Transverse colon (tissue), 4 donors: ENCODE measurements around the gene FSD1. TPM values are rescaled to one million over a fixed set of nuclear protein-coding genes. Genes with fewer than 3 reads are reported as not detected.

Source experiments
- DNase-seq: peaks from one replicate; pipeline ENCODE4 v3.0.0-alpha.2; 2019
- H3K27ac ChIP-seq, 4 donors: fragments of 200-600 bp; sonication (generic); 2 replicates each; pipeline ENCODE4 v1.5.1; 2016 to 2018; ENCODE audit warnings: inconsistent platforms in 4 of 4
- H3K27me3 ChIP-seq: fragments of 200-600 bp; sonication (generic); 2 replicates; pipeline ENCODE4 v1.5.1; 2017; ENCODE audit warnings: inconsistent platforms
- H3K36me3 ChIP-seq, 4 donors: fragments of 200-600 bp; sonication (generic); 2 replicates each; pipeline ENCODE4 v1.5.1; 2017 to 2019; ENCODE audit warnings: inconsistent platforms in 4 of 4
- H3K4me1 ChIP-seq, 4 donors: fragments of 200-600 bp; sonication (generic); 2 replicates each; pipeline ENCODE4 v1.5.1; 2017 to 2020; ENCODE audit warnings: inconsistent platforms in 4 of 4
- H3K4me3 ChIP-seq, 4 donors: fragments of 200-600 bp; sonication (generic); 1 replicate in 1 of 4; 2 replicates in 3 of 4; pipeline versions ENCODE4 v1.5.1 to v1.6.1; 2017 to 2019; ENCODE audit warnings: inconsistent platforms in 4 of 4
- H3K9me3 ChIP-seq, 2 donors: fragments of 200-600 bp; sonication (generic); 2 replicates each; pipeline ENCODE4 v1.5.1; 2017 to 2019; ENCODE audit warnings: inconsistent platforms in 2 of 2
- EP300 ChIP-seq: sonication (generic); formaldehyde crosslinking; IDR thresholded peaks from one replicate; pipeline ENCODE4 v1.6.1; 2017; ENCODE audit warnings: antibody characterized with exemption, low read depth
- POLR2A ChIP-seq: fragments of 450-650 bp; IDR thresholded peaks from one replicate; pipeline ENCODE4 v1.6.1; 2016; ENCODE audit warnings: antibody characterized with exemption, mild to moderate bottlenecking, moderate library complexity
- POLR2AphosphoS5 ChIP-seq, 3 donors: sonication (generic); formaldehyde crosslinking; IDR thresholded peaks; one replicate each; pipeline ENCODE4 v1.6.1; 2016; ENCODE audit warnings: antibody characterized with exemption in 3 of 3
- WGBS, 2 donors: methylation state at CpG; one replicate each; pipeline ENCODE4 v1.1.5; 2018; ENCODE audit warnings: low coverage in 1 of 2; 5-methylcytosine and 5-hydroxymethylcytosine counted together
- in situ Hi-C, 4 donors: fragments of 200-750 bp; cut with MboI; loops; one replicate each; pipeline versions ENCODE4 v1.15.0 to v1.15.1; 2017; ENCODE audit warnings: low sequenced_read_pairs in 3 of 4, low pct_ligation_motif_present in 1 of 4, low pct_unique_long_range_greater_than_20kb in 1 of 4
- intact Hi-C: fragments of 100-400 bp; cut with DNase I; formaldehyde crosslinking; loops from one replicate; pipeline ENCODE4 v1.15.1; 2023; ENCODE audit warnings: low total_unique reads
- total RNA-seq, 4 donors: library from RNA; depleted of rRNA; stranded (reverse); fragments of >200 nt; gene quantifications; one replicate each; pipeline ENCODE4 v1.1.0, GENCODE V29; 2016
- TF ChIP-seq, protein P1 (sequence below), 5 experiments: fragments of 200-600 bp in 3 of 5; fragments of 450-650 bp in 2 of 5; sonication (generic) in 3 of 5; IDR thresholded peaks; 1 replicate in 2 of 5; 2 replicates in 3 of 5; pipeline ENCODE4 v1.5.1; 2016 to 2017; ENCODE audit warnings: antibody characterized with exemption in 5 of 5, inconsistent platforms in 3 of 5, mild to moderate bottlenecking in 2 of 5, moderate library complexity in 1 of 5

FSD1 gene
- total RNA-seq, 4 donors from 2014 or later, result 0.68 to 2.9 (median 1.5) TPM; not detected in 1

- Histone ChIP-seq H3K27ac (no peak overlapping the region), H3K27me3 (no peaks in the 10 kb centered on the region), H3K4me1 (peaks cover 0 to 12% (median 0%) of the 10 kb centered on the region in 4 donors), H3K36me3 (no peaks in the 10 kb centered on the region), H3K9me3 (no peaks in the 10 kb centered on the region), H3K4me3 (no peak overlapping the region)
- in situ Hi-C loops, result no loop called here
- intact Hi-C loops, result no loop called here
- WGBS, 2 donors, result 25 to 38% methylated on average over 7 to 12 of the region's 12 CpGs
- no peak for DNase-seq
- TF ChIP-seq POLR2AphosphoS5 (IDR thresholded peaks at IDR 0.05), result no peak
- no peak for TF ChIP-seq POLR2A
- TF ChIP-seq, protein P1, sequence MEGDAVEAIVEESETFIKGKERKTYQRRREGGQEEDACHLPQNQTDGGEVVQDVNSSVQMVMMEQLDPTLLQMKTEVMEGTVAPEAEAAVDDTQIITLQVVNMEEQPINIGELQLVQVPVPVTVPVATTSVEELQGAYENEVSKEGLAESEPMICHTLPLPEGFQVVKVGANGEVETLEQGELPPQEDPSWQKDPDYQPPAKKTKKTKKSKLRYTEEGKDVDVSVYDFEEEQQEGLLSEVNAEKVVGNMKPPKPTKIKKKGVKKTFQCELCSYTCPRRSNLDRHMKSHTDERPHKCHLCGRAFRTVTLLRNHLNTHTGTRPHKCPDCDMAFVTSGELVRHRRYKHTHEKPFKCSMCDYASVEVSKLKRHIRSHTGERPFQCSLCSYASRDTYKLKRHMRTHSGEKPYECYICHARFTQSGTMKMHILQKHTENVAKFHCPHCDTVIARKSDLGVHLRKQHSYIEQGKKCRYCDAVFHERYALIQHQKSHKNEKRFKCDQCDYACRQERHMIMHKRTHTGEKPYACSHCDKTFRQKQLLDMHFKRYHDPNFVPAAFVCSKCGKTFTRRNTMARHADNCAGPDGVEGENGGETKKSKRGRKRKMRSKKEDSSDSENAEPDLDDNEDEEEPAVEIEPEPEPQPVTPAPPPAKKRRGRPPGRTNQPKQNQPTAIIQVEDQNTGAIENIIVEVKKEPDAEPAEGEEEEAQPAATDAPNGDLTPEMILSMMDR (IDR thresholded peaks at IDR 0.05), result no peak
- TF ChIP-seq EP300, result no peak
Observed at GRCh38 chr19:4313847-4314490, 9.6 kb downstream of the FSD1 start.

DNA sequence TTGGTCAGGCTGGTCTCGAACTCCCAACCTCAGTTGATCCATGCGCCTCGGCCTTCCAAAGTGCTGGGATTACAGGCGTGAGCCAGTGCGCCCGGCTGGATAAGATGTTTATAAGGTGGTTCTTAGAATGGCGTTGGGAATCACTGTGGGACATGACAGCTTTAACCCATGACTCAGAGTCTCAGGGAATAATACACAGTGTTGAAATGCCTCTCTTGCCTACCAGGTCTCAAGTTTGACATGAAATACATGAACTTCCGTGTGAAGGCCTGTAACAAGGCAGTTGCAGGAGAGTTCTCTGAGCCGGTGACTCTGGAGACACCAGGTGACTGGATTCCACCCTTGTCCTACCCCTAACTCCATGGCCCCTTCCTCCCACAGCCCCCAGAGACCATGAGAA is 12.6 kb downstream of the FSD1 start:
- in situ Hi-C loops, result no loop called here
- intact Hi-C loops, result no loop called here
- TF ChIP-seq POLR2A, result no peak
- TF ChIP-seq POLR2AphosphoS5 (IDR thresholded peaks at IDR 0.05), result no peak
- TF ChIP-seq, protein P1 (IDR thresholded peaks at IDR 0.05), result no peak
- no peak for TF ChIP-seq EP300
- H3K36me3 ChIP-seq, result no peaks in the 10 kb centered on the region
- no peaks in the 10 kb centered on the region for H3K9me3 ChIP-seq
- H3K4me3 ChIP-seq, result no peak overlapping the region
- WGBS, 2 donors, result 88 to 92% methylated on average over 7 to 9 of the region's 9 CpGs
- no peak for DNase-seq
- H3K4me1 ChIP-seq, result peaks cover 0 to 10% (median 0%) of the 10 kb centered on the region in 4 donors
- no peaks in the 10 kb centered on the region for H3K27me3 ChIP-seq
- no peak overlapping the region for H3K27ac ChIP-seq

DNA sequence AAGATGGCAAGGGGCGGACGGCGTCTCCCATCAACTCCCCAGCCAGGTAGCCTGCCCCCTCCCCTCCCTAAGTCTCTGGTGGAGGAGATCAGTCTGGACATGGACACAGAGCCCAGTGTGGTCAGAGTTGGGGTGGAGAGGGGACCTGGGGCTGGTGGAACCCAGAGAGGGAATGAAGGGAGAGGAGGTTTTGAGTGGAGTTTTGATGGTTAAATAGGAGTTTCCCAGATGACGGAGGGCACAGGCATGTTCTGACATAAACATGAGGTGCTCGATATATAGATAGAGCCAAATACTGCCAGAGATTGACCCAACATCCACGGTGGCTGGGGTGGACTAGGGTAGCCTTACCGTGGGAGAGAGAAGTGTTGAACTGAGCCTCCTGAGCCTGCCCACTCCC is 14.1 kb downstream of the FSD1 start:
- Histone ChIP-seq H3K9me3 (no peaks in the 10 kb centered on the region), H3K36me3 (no peaks in the 10 kb centered on the region), H3K4me3 (no peak overlapping the region), H3K4me1 (peaks cover 0 to 10% (median 0%) of the 10 kb centered on the region in 4 donors), H3K27ac (no peak overlapping the region), H3K27me3 (no peaks in the 10 kb centered on the region)
- intact Hi-C loops, result no loop called here
- TF ChIP-seq EP300 (no peak), POLR2A (no peak), POLR2AphosphoS5 (IDR thresholded peaks at IDR 0.05) (no peak)
- TF ChIP-seq, protein P1 (IDR thresholded peaks at IDR 0.05), result no peak
- in situ Hi-C loops, result no loop called here
- WGBS, 2 donors, result 93 to 100% methylated on average over 1 to 7 of the region's 7 CpGs
- DNase-seq, result no peak

GRCh38 chr19:4319067-4319718 is 14.8 kb downstream of the FSD1 start:
- intact Hi-C loops (no loop called here), in situ Hi-C loops (no loop called here)
- no peak for DNase-seq
- no peak overlapping the region for H3K4me3 ChIP-seq
- no peak overlapping the region for H3K27ac ChIP-seq
- peaks cover 0 to 3% (median 0%) of the 10 kb centered on the region in 4 donors for H3K4me1 ChIP-seq
- 92% methylated on average over 2 of the region's 2 CpGs; no CpG with 5 or more reads in 1 of the 2 donors for WGBS, 2 donors
- no peaks in the 10 kb centered on the region for H3K27me3 ChIP-seq
- no peak for TF ChIP-seq EP300
- H3K9me3 ChIP-seq, result no peaks in the 10 kb centered on the region
- no peaks in the 10 kb centered on the region for H3K36me3 ChIP-seq
